ENCODE measurements around the gene BCAN. TPM values are rescaled to one million over a fixed set of nuclear protein-coding genes. Genes with fewer than 3 reads are reported as not detected.

BCAN gene
- total and polyA plus RNA-seq, 2 of the 8 experiments (the other 6 are each of a cell fraction or from before 2014, with no cell fraction given), result 4.5 to 24.0 TPM

GRCh38 chr1:156659988-156660751 lies 18.3 kb downstream of the BCAN start (continued):
- peak; percentile 47 for TF ChIP-seq NANOG (IDR thresholded peaks at IDR 0.05; ENCODE audit: insufficient read depth, low read depth, low read length, poor library complexity, severe bottlenecking)
- no peak for TF ChIP-seq FOSL1 (IDR thresholded peaks at IDR 0.05; ENCODE audit: insufficient read depth, low read depth, low read length)
- TF ChIP-seq ASH2L (IDR thresholded peaks at IDR 0.05; ENCODE audit: low read length), result no peak
- TF ChIP-seq GABPA (IDR thresholded peaks at IDR 0.05; ENCODE audit: borderline replicate concordance, insufficient read depth, low read length), result 0 out of 2 replicates have a peak, but pooled peaks have one; percentile 41
- no peak for TF ChIP-seq SIX5 (IDR thresholded peaks at IDR 0.05; ENCODE audit: low read depth, low read length)
- peak; percentile 44; the same call in 1 of the 2 replicates for TF ChIP-seq MAFK (IDR thresholded peaks at IDR 0.05; ENCODE audit: low read depth, low read length)
- TF ChIP-seq TEAD4 (IDR thresholded peaks at IDR 0.05; ENCODE audit: low read depth, low read length), result 0 out of 2 replicates have a peak, but pooled peaks have one; percentile 12
- no peak for TF ChIP-seq BCL11A (IDR thresholded peaks at IDR 0.05; ENCODE audit: low read depth in 2 of 2, low read length in 2 of 2)
- no peak for TF ChIP-seq USF2 (IDR thresholded peaks at IDR 0.05; ENCODE audit: low read length)
- TF ChIP-seq TCF12 (IDR thresholded peaks at IDR 0.05; ENCODE audit: low read depth, low read length), result 0 out of 2 replicates have a peak, but pooled peaks have one; percentile 39
- no peak for TF ChIP-seq CTBP2 (IDR thresholded peaks at IDR 0.05; ENCODE audit: borderline replicate concordance, insufficient read depth, insufficient read length, low read length)
- TF ChIP-seq SP2 (IDR thresholded peaks at IDR 0.05; ENCODE audit: low read length), result no peak
- TF ChIP-seq GTF2F1 (IDR thresholded peaks at IDR 0.05; ENCODE audit: borderline replicate concordance, low read depth, low read length), result no peak
- no peak for TF ChIP-seq POLR2AphosphoS5 (IDR thresholded peaks at IDR 0.05; ENCODE audit: low read depth, low read length)
- no peak for TF ChIP-seq YY1 (IDR thresholded peaks at IDR 0.05; ENCODE audit: low read depth, low read length)
- TF ChIP-seq POLR2A (IDR thresholded peaks at IDR 0.05; ENCODE audit: control extremely low read depth in 1 of 2, low read depth in 2 of 2, low read length in 2 of 2), result peak in 1 of 2 experiments; percentile 30; a peak in 1 of 3 replicates
- peak; percentile 93; the same call in 1 of the 2 replicates for TF ChIP-seq ATF2 (IDR thresholded peaks at IDR 0.05; ENCODE audit: low read length)
- no peak for TF ChIP-seq BRCA1 (IDR thresholded peaks at IDR 0.05; ENCODE audit: low read depth, low read length)
- peak; percentile 63 for TF ChIP-seq NRF1 (IDR thresholded peaks at IDR 0.05; ENCODE audit: low read depth, low read length)
- 0 out of 2 replicates have a peak, but pooled peaks have one; percentile 44 for TF ChIP-seq SP1 (IDR thresholded peaks at IDR 0.05; ENCODE audit: low read depth, low read length)
- TF ChIP-seq RXRA (IDR thresholded peaks at IDR 0.05; ENCODE audit: insufficient read depth, low read depth, low read length), result 0 out of 2 replicates have a peak, but pooled peaks have one; percentile 18
- no peak for TF ChIP-seq HDAC6 (IDR thresholded peaks at IDR 0.05; ENCODE audit: low read depth, low read length)

Measured in H1 (cell line).